Activated CD8-positive, alpha-beta memory T cell treated with anti-CD3 and anti-CD28 coated beads for 48 hours (primary cell): Measurements from ENCODE around the gene STAMBP.
"Not testable (repeated sequence)": the region's sequence is repeated elsewhere in the genome, so short reads cannot be mapped to it uniquely, and the experiment has no call there.

Experiments used
- DNase-seq, 3 experiments: peaks; one replicate each; pipeline ENCODE4 v3.0.0-alpha.2; 2020; ENCODE audit warnings: low read depth in 2 of 3, low spot score in 2 of 3

Gene STAMBP

DNA sequence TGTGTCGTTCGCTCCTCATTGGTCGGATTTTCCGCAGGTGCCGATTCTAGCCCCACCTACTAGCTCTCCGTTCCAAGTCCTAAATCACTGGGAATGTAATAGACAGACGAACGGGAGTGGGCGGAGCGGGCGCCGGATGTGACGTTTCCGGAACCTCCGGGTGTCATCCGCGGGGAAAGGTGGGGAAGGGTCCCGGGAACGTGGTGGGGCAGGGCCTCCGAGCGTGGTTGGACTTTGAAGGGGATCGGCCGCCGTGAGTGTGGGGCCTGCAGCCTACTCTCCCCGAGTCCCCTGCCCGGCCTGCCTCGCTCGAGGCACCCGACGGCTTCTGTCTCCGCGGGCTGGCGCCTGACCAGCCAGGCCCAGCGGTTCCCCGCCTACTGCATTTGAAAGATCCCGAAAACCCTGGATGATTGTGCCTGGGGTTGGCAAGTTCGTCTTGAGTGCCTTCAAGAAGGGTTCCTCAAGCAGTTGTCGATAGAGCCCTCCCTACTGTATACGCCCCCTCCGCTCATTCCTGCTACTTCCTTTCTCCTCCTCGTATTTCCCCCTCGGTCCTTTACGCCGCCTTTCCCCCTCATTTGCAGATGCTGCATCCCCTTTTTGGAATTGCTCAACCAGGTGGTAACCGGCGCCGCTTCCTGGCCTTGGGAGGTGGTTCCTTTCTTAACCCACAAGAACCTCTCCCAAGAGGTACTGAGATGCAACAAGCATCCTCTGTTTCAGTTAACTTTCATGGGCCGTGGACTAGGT lies at the start of gene STAMBP:
Gene STAMBP (plus strand): TSS at position 144 of the 753 bp plus-strand sequence. CDS start 1,896 bp downstream, outside the sequence.
- DNase-seq, result peak; percentile 67 to 75 (median 68)

DNA sequence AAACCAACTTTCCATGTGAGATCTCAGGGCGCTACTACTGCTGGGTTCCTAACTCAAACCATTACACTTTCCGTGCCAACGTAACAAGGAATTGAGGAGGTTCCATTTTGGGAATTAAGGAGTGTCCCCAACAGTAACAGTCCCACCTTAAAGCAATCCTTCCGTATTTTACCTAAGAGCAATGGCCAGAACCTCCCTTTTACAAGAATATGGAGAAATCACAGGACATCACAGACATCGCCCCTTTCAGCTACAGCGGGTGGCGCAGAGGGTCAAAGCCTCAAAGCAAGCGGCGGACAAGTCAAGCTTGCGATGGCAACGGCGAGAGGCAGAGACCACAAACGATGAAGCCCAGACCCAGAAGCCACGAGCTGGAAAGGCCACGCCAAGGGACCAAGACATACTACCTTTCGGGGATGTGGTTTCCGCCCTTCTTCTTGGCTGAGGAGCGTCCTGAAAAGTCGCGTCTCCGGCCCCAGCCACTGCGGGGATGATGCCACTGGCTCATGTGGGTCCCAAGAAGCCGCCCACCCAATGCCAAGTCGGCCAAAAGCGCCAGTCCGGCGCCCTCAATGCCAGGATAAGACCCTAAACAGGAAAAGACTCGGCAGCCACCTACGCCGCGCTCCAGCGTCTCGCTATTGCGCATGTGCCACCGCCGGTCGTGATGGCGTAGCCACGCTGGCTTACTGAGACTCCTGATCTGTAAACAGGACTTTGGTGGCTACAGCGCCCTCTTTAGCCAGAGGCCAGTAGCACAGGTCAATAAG lies 49.1 kb upstream of the STAMBP start, which contains the start of gene DUSP11:
Gene DUSP11 (minus strand): TSS at position 637 of the 770 bp plus-strand sequence. CDS start 129 bp downstream, at position 508.
- peak; percentile 85 to 90 (median 90) for DNase-seq

DNA sequence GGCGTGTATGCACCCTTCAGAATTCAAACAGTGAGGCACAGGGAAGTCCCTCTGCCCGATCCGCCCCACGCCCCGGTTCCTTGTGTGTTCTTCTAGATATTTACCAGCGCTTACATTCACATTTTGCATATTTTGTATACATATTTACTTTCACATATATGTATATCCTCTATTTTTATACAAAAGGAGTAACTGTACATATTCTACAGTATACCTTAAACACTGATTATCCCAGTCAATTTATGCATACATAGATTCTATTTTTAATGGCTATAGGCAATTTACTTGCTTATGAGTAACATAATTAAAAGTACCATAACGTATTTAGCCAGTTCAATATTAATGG lies 48.6 kb upstream of the STAMBP start:
- no peak for DNase-seq

DNA sequence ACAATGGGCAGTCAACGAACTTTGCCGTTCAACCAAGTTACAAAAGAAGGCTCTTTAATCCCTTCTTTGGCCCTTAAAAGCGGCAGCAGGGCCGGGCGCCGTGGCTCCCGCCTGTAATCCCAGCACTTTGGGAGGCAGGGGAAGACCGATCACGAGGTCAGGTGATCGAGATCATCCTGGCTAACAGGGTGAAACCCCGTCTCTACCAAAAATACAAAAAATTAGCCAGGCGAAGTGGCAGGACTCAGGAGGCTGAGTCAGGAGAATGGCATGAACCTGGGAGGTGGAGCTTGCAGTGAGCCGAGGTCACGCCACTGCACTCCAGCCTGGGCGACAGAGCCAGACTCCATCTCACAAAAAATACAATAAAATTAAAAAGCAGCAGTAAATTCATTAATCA lies 45.4 kb upstream of the STAMBP start:
- DNase-seq, result not testable (repeated sequence)

DNA sequence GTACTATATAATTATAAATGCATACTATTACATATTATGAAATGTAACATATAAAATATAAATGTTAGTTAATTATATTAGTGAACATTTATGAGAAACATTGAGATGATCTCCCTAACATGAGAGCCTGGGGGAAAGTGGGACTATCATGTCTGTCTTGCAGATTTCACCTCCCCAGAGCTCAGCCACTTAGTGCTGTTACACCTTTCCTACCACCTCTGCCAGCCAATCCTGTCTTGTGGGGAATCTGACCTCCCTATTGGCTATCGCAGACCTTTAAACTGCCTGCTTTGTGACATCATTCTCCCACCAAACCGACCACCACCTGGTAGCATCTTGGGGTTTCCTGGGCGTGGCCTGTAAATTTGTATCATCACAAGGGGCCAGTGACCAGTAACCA lies 44.9 kb upstream of the STAMBP start, which contains the start of gene C2orf78:
Gene C2orf78 (plus strand): TSS at position 301 of the 400 bp plus-strand sequence. CDS start 127 bp downstream, outside the sequence.
- not testable (repeated sequence) for DNase-seq

DNA sequence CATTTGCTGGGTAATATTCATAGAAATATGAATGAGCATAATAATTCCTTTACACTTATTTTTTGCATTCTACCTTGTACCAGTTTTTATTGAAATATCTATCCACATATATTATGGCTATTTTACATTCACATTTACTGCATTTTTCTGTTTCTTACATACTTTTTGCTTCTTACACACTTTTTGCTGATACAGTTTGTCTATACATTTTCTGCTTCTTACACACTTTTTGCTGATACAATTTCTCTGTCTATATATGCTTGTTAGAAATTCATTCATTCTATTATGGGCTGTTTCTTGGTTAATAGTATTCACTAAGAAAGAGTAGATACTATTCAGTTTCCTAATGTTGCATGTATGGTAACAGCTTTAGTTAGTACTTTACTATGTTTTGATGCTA lies 16.9 kb upstream of the STAMBP start:
- no peak for DNase-seq

DNA sequence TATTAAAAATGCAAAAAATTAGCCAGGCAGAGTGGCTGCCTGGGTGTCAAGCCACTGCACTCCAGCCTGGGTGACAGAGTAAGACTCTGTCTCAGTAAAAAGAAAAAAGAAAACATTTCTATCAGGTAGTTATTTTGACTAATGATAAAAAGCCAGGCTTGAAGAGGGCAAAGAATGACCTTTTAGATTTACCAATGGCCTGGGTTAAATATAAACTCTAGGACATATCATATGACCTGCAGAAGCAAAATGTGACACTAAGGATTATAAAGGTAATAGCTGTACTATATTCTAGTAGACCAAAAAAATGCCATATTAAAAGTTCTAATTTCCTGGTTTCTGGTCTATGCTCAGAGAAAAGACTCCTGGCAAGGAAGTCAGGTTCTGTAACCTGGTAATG lies 16.1 kb upstream of the STAMBP start:
- DNase-seq, result no peak

DNA sequence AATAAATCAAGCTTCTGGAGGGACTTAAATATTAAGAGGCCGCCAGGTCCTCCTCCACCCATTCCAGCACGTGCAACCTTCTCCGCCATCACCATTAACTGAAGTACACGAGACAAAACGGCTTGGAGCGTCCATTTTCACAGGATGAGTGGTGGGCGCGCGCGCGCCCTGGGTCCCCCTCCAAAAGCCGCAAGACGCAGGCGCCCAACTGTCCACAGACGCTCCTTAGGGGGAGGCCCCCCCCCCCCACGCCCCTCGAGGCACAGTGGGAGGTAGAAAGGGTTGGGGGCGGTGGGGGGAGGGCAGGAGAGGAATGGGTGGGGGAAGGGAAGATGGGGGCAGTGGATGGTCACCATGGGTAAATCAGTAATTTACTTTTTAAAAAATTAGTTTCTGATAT lies 10.5 kb upstream of the STAMBP start:
- no peak for DNase-seq

DNA sequence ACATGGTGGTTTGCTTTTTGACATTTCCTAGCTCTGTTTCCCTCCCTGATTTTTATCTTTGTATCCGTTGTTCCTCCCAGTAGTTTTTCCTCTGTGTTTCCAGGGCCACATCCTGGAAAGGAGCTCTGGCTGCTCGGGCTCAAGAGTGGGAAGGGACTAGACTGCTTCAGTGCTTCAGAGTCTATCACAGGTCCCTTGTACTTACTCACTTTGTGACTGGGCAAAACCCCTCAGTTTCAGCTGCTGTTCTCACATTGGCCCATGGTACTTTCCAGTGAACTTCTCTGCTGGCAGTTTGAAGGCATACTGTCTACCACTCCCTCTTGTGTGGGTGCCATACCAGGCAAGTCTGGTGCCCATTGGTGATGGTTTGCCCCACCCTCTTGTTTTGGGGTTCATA lies 7.5 kb upstream of the STAMBP start:
- DNase-seq, result no peak

DNA sequence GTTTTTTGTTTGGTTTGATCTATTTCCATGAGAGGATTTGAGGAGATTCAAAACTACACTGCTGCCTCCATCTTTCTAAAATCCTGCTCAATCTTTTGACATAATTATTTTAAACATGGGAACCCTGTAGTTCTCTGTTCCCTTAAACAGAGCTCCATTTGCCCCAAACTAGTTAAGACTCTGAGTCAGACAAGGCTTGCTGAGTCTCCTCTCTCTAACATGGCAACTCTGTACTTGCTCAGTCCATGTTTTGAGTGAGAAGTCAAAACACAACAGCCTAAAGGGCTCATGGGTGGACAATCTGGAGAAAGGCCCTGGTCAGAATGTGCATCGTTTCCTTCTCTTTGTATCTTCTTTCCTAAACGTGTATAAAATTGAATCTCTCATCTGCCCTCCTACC lies 7.1 kb upstream of the STAMBP start:
- DNase-seq, result no peak

DNA sequence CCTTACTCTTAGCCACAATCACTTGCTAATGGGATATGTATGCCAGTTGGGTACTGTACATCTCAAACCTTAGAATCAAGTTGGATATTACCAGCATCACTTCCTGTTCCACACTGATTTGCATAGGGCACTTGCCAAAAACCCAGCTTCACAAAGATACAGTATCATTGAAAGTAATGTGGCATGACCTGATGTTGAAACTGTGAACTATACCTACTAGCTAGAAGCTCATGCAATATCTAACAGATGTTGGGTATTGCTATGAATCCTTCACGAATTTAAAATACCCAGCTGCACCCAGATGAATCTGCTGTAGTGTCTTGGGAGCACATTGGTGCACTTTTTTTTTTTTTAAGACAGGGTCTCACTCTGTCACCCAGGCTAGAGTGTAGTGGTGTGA lies 6.5 kb upstream of the STAMBP start:
- no peak for DNase-seq

DNA sequence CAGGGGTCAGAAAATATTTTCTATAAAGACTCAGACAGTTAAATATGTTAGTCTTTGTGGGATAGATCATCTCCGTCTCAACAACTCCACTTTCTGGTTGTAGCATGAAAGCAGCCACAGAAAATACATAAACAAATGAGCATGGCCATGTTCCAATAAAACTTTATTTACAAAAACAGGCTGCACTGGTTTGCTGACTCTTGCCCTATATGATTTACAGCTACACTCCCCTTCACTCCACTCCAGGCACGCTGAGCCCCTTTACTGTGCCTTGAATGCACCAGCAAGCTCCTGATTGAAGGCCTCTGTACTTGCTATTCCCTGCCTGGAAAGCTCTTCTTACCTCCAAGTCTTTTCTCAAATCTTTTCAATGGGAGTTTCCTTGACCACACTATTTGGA lies 5.8 kb upstream of the STAMBP start:
- no peak for DNase-seq

DNA sequence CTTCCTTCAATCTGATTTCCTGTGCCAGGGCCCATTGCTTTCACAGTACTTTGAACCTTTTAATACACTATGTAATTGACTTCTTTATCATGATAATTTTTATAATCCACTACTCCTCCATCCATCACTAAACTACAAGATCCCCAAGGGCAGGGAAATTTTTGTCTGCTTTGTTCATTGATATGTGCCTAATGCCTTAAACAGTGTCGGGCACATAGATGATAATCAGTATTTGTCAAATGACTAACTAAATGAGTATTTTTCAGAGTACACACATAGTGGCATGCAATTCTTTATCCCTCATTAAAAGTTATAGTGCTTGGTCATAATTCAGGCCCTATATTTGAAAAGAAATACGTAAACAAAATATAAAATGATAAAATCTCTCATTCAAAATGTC lies 5.3 kb upstream of the STAMBP start:
- DNase-seq, result no peak

DNA sequence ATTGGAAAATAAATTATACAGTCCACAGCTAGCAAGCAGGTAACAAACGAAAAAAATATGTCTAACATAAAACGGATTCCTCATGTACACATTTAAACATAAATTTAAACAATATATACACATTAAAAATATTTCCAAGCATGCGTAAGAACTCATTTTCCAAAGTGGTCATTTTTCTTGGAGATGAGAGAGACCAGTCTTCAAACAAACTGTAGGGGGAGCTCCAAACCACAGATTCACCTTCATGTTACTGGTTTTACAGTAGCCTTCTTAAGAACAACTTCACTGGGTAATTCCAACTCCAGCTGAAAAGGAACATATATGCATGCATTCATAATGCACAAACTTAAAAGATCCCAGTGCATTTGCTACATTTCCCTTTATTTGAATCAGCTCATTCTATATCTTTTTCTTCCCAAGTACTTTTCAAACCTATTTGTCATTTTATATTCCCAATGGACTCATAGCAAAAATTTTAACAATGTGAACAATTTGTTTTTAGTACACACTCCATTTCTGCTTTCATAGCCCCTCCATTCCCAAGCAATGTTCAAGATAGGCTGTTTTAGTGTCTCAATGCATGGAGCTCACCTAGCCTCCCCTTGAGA lies 4.7 kb upstream of the STAMBP start:
- no peak for DNase-seq

DNA sequence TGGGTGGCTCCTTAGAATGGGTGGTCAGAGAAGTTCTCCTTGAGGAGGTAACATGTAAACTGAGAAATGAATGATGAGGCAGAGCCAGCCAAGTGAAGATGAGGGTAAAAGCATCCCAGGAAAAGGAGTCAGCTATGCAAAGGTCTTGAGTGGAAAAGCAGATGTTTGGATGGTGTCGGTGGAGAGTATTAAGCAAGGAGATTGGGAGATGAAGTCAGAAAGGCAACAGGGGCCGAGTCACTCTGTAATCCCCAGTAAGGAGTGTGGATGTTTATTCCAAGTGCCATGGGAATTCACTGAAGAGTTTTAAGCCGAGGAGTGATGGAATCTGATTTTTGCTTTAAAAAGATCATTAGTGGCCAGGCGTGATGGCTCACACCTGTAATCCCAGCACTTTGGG lies 3.4 kb upstream of the STAMBP start:
- no peak for DNase-seq

DNA sequence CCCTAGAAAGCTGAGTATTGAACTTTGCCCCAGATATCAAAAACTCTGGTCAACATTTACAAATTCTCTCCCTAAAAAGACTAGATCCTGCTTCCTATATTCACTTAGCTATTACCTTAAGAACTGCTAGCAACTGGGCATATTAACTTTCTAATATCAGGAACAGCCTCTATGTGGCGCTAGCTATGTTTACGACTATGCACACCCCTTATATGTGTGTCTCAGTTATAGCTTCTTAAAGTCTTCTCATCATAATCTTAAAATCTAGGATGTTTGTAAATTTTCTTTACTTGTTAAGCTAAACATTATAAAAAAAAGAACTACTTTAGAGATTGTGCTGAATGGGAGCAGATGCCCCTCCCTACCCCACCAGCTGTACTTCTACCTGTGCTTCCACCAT lies 1.7 kb upstream of the STAMBP start:
- DNase-seq, result no peak

DNA sequence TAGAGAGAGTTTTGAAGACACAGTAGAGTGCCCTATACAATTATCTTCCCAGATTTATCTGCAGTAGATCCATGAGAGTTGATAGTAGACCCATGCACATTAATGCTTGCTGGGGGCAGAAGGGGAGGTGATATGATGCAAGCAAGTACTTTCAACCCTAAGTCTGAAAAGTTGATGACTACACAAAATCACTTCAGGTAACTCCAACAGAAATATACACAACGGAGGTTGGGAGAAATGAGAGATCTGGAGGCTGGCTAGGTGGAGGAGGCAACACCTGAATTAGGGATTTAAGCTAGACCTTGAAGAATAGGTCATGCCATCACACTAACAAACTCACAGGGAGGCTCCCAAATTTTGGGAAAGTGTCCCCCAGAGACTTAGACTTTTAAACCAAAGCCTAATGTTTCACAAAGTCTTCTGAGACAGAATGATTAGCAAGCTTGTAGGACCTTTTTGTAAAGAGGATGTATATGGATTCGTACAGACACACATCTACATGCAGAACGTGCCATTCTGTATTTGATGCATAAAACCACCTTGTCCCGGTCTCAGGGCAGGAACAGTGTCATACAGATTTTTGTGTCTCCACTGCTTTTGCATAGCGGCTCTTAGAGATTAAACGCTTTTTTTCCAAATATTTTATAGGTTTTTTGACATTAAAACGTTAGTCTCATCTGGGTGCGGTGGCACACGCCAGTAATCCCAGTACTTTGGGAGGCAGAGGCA lies 937 bp upstream of the STAMBP start:
- DNase-seq, result no peak

DNA sequence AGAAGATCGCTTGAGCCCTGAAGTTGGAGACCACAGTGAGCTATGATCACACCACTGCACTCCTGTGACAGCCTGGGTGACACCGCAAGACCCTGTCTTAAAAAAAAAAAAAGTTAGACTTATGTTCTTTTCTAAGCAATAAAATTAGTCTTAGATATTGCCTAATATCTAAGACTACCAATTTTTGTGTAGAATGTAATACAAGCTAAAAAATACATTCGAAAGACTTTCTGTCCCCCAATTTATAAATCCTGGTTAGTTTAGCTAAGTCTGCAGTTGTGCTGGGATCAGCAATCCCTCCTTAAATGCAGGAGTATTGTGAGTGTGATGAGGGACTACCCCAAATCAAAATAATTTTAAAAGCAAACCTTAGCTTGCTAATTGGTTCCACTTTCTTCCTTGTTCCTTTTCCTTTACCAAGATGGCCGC lies 358 bp upstream of the STAMBP start:
- no peak for DNase-seq

DNA sequence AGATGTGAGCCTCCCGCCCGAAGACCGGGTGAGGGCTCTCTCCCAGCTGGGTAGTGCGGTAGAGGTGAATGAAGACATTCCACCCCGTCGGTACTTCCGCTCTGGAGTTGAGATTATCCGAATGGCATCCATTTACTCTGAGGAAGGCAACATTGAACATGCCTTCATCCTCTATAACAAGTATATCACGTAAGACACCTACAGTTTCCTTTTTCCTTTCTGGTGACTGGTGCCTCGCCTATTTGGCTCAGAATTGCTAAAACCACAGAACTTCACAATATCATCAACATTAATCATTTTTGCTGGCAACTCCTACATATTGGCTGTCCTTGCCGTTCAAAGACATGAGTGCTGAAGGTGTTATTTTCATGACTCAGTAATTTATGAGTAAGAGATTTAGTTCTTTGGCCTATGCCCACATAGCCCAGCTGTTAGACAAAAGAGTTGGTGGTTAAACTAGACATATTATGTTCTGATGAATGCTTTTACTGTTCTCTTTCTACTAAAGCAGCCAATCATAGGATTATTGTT lies 2.2 kb downstream of the STAMBP start:
- peak in 2 of 3 experiments; percentile 13 to 20 for DNase-seq

DNA sequence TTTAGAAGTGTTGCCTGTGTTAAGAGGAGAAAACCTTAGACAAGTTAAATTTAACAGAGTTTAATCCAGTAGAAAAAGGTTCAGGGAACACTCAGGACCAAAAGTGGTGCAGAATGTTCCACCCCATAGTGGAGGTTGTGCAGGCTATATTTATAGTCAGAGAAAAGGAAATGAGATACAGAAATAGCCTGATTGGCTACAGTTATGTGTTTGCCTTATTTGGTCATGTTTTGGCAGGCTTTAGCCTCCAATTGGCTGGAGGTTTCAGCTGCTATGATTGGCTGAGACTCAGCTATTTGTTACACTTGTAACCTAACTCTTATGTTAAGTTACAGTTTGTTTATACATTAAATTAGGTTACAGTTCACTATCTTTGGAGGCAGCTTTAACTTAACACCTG lies 4.2 kb downstream of the STAMBP start:
- DNase-seq, result no peak
